ENCODE data around the gene CCDC43.

DNA sequence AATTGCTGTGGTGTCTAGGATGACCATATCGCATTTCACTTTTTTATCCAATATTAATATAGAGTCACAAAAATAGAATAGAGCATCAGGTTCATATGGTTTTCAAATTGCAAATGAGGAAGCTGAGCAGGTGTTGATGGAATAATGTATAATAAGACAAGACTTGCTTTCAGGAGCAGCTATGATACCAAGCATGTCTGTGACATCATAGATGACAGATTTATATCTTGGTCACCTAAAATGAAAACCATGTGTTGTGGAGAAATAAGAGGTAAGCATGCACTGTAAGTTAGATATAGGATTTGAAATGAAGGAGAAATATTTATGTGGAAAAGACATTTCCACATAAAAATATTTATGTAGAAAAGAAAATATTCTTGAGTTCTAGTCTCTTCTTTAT lies 24.7 kb downstream of the CCDC43 start:
- TF ChIP-seq, protein P1, sequence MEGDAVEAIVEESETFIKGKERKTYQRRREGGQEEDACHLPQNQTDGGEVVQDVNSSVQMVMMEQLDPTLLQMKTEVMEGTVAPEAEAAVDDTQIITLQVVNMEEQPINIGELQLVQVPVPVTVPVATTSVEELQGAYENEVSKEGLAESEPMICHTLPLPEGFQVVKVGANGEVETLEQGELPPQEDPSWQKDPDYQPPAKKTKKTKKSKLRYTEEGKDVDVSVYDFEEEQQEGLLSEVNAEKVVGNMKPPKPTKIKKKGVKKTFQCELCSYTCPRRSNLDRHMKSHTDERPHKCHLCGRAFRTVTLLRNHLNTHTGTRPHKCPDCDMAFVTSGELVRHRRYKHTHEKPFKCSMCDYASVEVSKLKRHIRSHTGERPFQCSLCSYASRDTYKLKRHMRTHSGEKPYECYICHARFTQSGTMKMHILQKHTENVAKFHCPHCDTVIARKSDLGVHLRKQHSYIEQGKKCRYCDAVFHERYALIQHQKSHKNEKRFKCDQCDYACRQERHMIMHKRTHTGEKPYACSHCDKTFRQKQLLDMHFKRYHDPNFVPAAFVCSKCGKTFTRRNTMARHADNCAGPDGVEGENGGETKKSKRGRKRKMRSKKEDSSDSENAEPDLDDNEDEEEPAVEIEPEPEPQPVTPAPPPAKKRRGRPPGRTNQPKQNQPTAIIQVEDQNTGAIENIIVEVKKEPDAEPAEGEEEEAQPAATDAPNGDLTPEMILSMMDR (IDR thresholded peaks at IDR 0.05), result no peak
- TF ChIP-seq POLR2A (IDR thresholded peaks at IDR 0.05), result no peak

Measured in sigmoid colon (tissue), 3 donors.